ENCODE results near the gene ETF1. TPM values are rescaled to one million over a fixed set of nuclear protein-coding genes. Genes with fewer than 3 reads are reported as not detected.

ETF1 gene
- total and polyA plus RNA-seq, 4 experiments from 2014 or later = 31.1 to 46.5 (median 43.9) TPM

- no peak for DNase-seq
- intact Hi-C loops (cut with micrococcal nuclease) = no loop called here
- Mint-ChIP-seq H3K4me3 (no peak overlapping the region), H3K27me3 (no peaks in the 10 kb centered on the region), H3K27ac (peak overlapping the region in 3 of 7 donors; percentile 12 to 30 (median 18)), H3K36me3 (peaks cover 17 to 26% of the 10 kb centered on the region in 2 donors), H3K9me3 (no peaks in the 10 kb centered on the region), H3K4me1 (peaks cover 0 to 4% (median 1%) of the 10 kb centered on the region in 4 donors)
- Histone ChIP-seq H3K27me3 (ENCODE audit: insufficient read depth, low read length) (no peaks in the 10 kb centered on the region), H3K4me3 (ENCODE audit: low read length in 2 of 2) (no peak overlapping the region), H3K9me3 (ENCODE audit: control insufficient read depth in 1 of 2, low read length in 2 of 2) (no peaks in the 10 kb centered on the region), H3K4me1 (ENCODE audit: insufficient read depth, low read length) (no peaks in the 10 kb centered on the region), H3K27ac (ENCODE audit: low read depth, low read length) (no peak overlapping the region), H3K36me3 (ENCODE audit: insufficient read depth, low read length) (peaks cover 21% of the 10 kb centered on the region)
- ChIA-PET POLR2A (ENCODE audit: partially characterized antibody) (interaction anchor here (1.0 to 3.4 kb wide), 3 partner anchors 40 to 55 kb away, joined by 3 to 20 read pairs (median 7); partner anchors contain the start of gene EGR1), CTCF (ENCODE audit: partially characterized antibody) (interaction anchor here (0.6 to 14.0 kb wide), 9 partner anchors 8 to 762 kb away, joined by 3 to 507 read pairs (median 8); partner anchors contain the start of gene EGR1)
Measured at GRCh38 chr5:138504799-138505198, 38.2 kb downstream of the ETF1 start.

DNA sequence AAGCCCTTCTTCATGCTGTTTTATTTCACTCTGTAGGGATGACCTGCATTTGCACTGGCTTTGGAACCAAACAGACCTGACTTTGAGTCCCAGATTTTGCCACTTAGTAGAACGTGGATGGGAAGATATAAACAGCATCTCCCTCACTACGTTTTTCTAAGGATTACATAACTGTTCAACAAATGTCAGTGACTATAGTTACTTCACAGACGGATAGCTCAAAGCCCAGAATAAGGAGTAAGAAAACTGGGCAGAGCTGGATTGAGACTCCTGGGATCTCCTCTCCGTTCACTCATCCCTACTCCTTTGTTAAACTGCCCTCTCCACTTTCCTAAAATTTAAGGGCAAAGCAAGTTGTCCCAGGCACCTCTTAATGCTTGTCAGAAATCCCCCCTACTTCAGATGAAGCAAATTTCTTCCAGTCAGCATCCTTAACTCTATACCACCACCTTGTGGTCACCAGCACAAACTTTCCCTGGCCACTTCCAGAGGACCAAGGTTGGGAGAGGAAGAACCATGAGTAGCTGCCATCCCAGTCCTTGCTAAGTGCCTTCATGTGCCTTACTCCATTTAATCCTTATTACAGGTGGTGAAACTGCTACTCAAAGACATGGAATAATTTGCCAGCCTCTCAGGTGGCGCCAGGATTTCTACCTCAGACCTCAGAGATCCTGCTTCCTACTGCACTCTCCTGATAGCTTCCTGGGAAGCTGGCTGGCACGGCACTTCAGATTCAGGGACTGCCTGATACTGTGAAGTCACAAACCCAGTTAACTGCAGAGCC, 39.4 kb downstream of the ETF1 start:
- Mint-ChIP-seq H3K27me3 (peaks cover 0 to 1% of the 10 kb centered on the region in 2 donors), H3K36me3 (peaks cover 11 to 19% of the 10 kb centered on the region in 2 donors), H3K27ac (peak overlapping the region in 4 of 7 donors; percentile 6 to 83 (median 42)), H3K4me1 (peaks cover 0 to 4% (median 1%) of the 10 kb centered on the region in 4 donors), H3K9me3 (no peaks in the 10 kb centered on the region), H3K4me3 (no peak overlapping the region)
- Histone ChIP-seq H3K36me3 (ENCODE audit: insufficient read depth, low read length) (peaks cover 14% of the 10 kb centered on the region), H3K27me3 (ENCODE audit: insufficient read depth, low read length) (no peaks in the 10 kb centered on the region), H3K27ac (ENCODE audit: low read depth, low read length) (no peak overlapping the region), H3K4me1 (ENCODE audit: insufficient read depth, low read length) (no peaks in the 10 kb centered on the region), H3K9me3 (ENCODE audit: control insufficient read depth in 1 of 2, low read length in 2 of 2) (no peaks in the 10 kb centered on the region), H3K4me3 (ENCODE audit: low read length in 2 of 2) (no peak overlapping the region)
- POLR2A ChIA-PET (ENCODE audit: partially characterized antibody) = interaction anchor here (0.6 to 3.4 kb wide), 7 partner anchors 9 to 56 kb away, joined by 3 to 20 read pairs (median 3); partner anchors contain the start of gene EGR1
- intact Hi-C loops (cut with micrococcal nuclease) = loop anchor here (1.0 kb wide), 2 partner anchors 39 to 53 kb away; no protein-coding TSS in a partner anchor
- peak; percentile 47 to 57 (median 50) for DNase-seq
- CTCF ChIA-PET (ENCODE audit: partially characterized antibody) = interaction anchor here (0.8 to 14.0 kb wide), 14 partner anchors 10 to 305 kb away, joined by 3 to 507 read pairs (median 6); partner anchors contain the start of gene EGR1

- ChIA-PET POLR2A (ENCODE audit: partially characterized antibody) (interaction anchor here (1.1 to 3.4 kb wide), 3 partner anchors 10 to 48 kb away, joined by 3 to 20 read pairs (median 4); partner anchors contain the start of gene EGR1), CTCF (ENCODE audit: partially characterized antibody) (interaction anchor here (1.0 to 14.0 kb wide), 8 partner anchors 9 to 328 kb away, joined by 3 to 507 read pairs (median 10); partner anchors contain the start of genes EGR1 and REEP2)
- Histone ChIP-seq H3K4me1 (ENCODE audit: insufficient read depth, low read length) (no peaks in the 10 kb centered on the region), H3K27ac (ENCODE audit: low read depth, low read length) (no peak overlapping the region), H3K27me3 (ENCODE audit: insufficient read depth, low read length) (no peaks in the 10 kb centered on the region), H3K36me3 (ENCODE audit: insufficient read depth, low read length) (peaks cover 2% of the 10 kb centered on the region), H3K9me3 (ENCODE audit: control insufficient read depth in 1 of 2, low read length in 2 of 2) (no peaks in the 10 kb centered on the region), H3K4me3 (ENCODE audit: low read length in 2 of 2) (no peak overlapping the region)
- no peak for DNase-seq
- H3K36me3 Mint-ChIP-seq = peaks cover 2 to 8% of the 10 kb centered on the region in 2 donors
- H3K4me3 Mint-ChIP-seq = no peak overlapping the region
- H3K4me1 Mint-ChIP-seq = peaks cover 0 to 4% (median 1%) of the 10 kb centered on the region in 4 donors
- no peaks in the 10 kb centered on the region for H3K9me3 Mint-ChIP-seq
- intact Hi-C loops (cut with micrococcal nuclease) = no loop called here
- peaks cover 0 to 3% of the 10 kb centered on the region in 2 donors for H3K27me3 Mint-ChIP-seq
- H3K27ac Mint-ChIP-seq = peak overlapping the region in 1 of 7 donors; percentile 14
Measured at GRCh38 chr5:138502521-138502920, 40.5 kb downstream of the ETF1 start.

GRCh38 chr5:138502121-138502520, 40.9 kb downstream of the ETF1 start:
- no peak overlapping the region for H3K4me3 ChIP-seq (ENCODE audit: low read length in 2 of 2)
- no peaks in the 10 kb centered on the region for H3K9me3 ChIP-seq (ENCODE audit: control insufficient read depth in 1 of 2, low read length in 2 of 2)
- H3K36me3 Mint-ChIP-seq = peaks cover 0 to 4% of the 10 kb centered on the region in 2 donors
- no peak overlapping the region for H3K4me3 Mint-ChIP-seq
- no peaks in the 10 kb centered on the region for H3K9me3 Mint-ChIP-seq
- CTCF ChIA-PET (ENCODE audit: partially characterized antibody) = interaction anchor here (0.6 to 14.0 kb wide), 8 partner anchors 9 to 328 kb away, joined by 3 to 507 read pairs (median 6); partner anchors contain the start of genes EGR1 and REEP2
- no peaks in the 10 kb centered on the region for H3K27me3 ChIP-seq (ENCODE audit: insufficient read depth, low read length)
- no peak for DNase-seq
- no peak overlapping the region for H3K27ac ChIP-seq (ENCODE audit: low read depth, low read length)
- H3K36me3 ChIP-seq (ENCODE audit: insufficient read depth, low read length) = no peaks in the 10 kb centered on the region
- H3K4me1 ChIP-seq (ENCODE audit: insufficient read depth, low read length) = no peaks in the 10 kb centered on the region
- peaks cover 0 to 4% (median 1%) of the 10 kb centered on the region in 4 donors for H3K4me1 Mint-ChIP-seq
- POLR2A ChIA-PET (ENCODE audit: partially characterized antibody) = no interaction called here
- intact Hi-C loops (cut with micrococcal nuclease) = no loop called here
- peaks cover 0 to 3% of the 10 kb centered on the region in 2 donors for H3K27me3 Mint-ChIP-seq
- peak overlapping the region in 2 of 7 donors; percentile 42 to 64 for H3K27ac Mint-ChIP-seq

- intact Hi-C loops (cut with micrococcal nuclease) = loop anchor here (10.0 kb wide), 1 partner anchor 144 kb away; the partner anchor contains the start of gene KDM3B
- no peaks in the 10 kb centered on the region for H3K9me3 ChIP-seq (ENCODE audit: control insufficient read depth in 1 of 2, low read length in 2 of 2)
- H3K36me3 Mint-ChIP-seq = no peaks in the 10 kb centered on the region
Measured at GRCh38 chr5:138498376-138498775, 44.7 kb downstream of the ETF1 start.

GRCh38 chr5:138495351-138495750, 47.7 kb downstream of the ETF1 start:
- DNase-seq = no peak
- Histone ChIP-seq H3K9me3 (ENCODE audit: control insufficient read depth in 1 of 2, low read length in 2 of 2) (no peaks in the 10 kb centered on the region), H3K27ac (ENCODE audit: low read depth, low read length) (no peak overlapping the region), H3K27me3 (ENCODE audit: insufficient read depth, low read length) (peaks cover 8% of the 10 kb centered on the region), H3K4me3 (ENCODE audit: low read length in 2 of 2) (no peak overlapping the region), H3K4me1 (ENCODE audit: insufficient read depth, low read length) (peaks cover 24% of the 10 kb centered on the region), H3K36me3 (ENCODE audit: insufficient read depth, low read length) (no peaks in the 10 kb centered on the region)
- Mint-ChIP-seq H3K36me3 (no peaks in the 10 kb centered on the region), H3K4me3 (no peak overlapping the region), H3K4me1 (peaks cover 7 to 21% (median 12%) of the 10 kb centered on the region in 4 donors), H3K9me3 (no peaks in the 10 kb centered on the region), H3K27me3 (peaks cover 4 to 18% of the 10 kb centered on the region in 2 donors), H3K27ac (peak overlapping the region in 2 of 7 donors; percentile 53 to 65)
- intact Hi-C loops (cut with micrococcal nuclease) = loop anchor here (10.0 kb wide), 1 partner anchor 141 kb away; the partner anchor contains the start of gene KDM3B
- POLR2A ChIA-PET (ENCODE audit: partially characterized antibody) = no interaction called here
- CTCF ChIA-PET (ENCODE audit: partially characterized antibody) = interaction anchor here (14.0 kb wide), 1 partner anchor 38 kb away, joined by 507 read pairs; the partner anchor contains the start of gene EGR1

More at GRCh38 chr5:138498376-138498775, 44.7 kb downstream of the ETF1 start:
- Histone ChIP-seq H3K36me3 (ENCODE audit: insufficient read depth, low read length) (no peaks in the 10 kb centered on the region), H3K4me1 (ENCODE audit: insufficient read depth, low read length) (no peaks in the 10 kb centered on the region), H3K4me3 (ENCODE audit: low read length in 2 of 2) (no peak overlapping the region), H3K27me3 (ENCODE audit: insufficient read depth, low read length) (no peaks in the 10 kb centered on the region), H3K27ac (ENCODE audit: low read depth, low read length) (no peak overlapping the region)
- no peaks in the 10 kb centered on the region for H3K9me3 Mint-ChIP-seq
- CTCF ChIA-PET (ENCODE audit: partially characterized antibody) = interaction anchor here (1.6 to 14.0 kb wide), 2 partner anchors 15 to 41 kb away, joined by 5 to 507 read pairs; partner anchors contain the start of gene EGR1
- POLR2A ChIA-PET (ENCODE audit: partially characterized antibody) = no interaction called here
- peaks cover 2 to 10% of the 10 kb centered on the region in 2 donors for H3K27me3 Mint-ChIP-seq
- H3K4me1 Mint-ChIP-seq = peaks cover 0 to 3% (median 0%) of the 10 kb centered on the region in 4 donors
- DNase-seq = no peak
- no peak overlapping the region for H3K4me3 Mint-ChIP-seq
- H3K27ac Mint-ChIP-seq = no peak overlapping the region
